K562 (cell line): Measurements from ENCODE around the gene SIRPB2.
A peak's percentile ranks its signal among the peaks of the same experiment; 100 is the strongest.

Experiments used
- MYC ChIP-seq, 2 experiments: fragments of 250-450 bp in 1 of 2; sonication (Bioruptor Pico) in 1 of 2; IDR thresholded peaks; 2 replicates each; pipeline versions ENCODE4 v1.5.1 to v1.6.1; 2012 to 2021; ENCODE audit warnings: low read depth in 2 of 2, borderline replicate concordance in 1 of 2, improper control_type of control experiment in 1 of 2, low read length in 1 of 2, mild to moderate bottlenecking in 1 of 2, moderate library complexity in 1 of 2
- THRAP3 ChIP-seq: fragments of 450-650 bp; IDR thresholded peaks from 2 replicates; pipeline ENCODE4 v1.6.1; 2016; ENCODE audit warnings: mild to moderate bottlenecking, inconsistent platforms, borderline replicate concordance
- ZNF24 ChIP-seq: fragments of 450-650 bp; IDR thresholded peaks from 2 replicates; pipeline ENCODE4 v1.6.1; 2016
- TF ChIP-seq, protein P1 (sequence below), 3 experiments: IDR thresholded peaks in 2 of 3; conservative IDR thresholded peaks in 1 of 3; 2 replicates each; pipeline ENCODE4 v1.5.1; 2011 to 2012; ENCODE audit warnings: low read length in 3 of 3, mild to moderate bottlenecking in 3 of 3, control low read depth in 2 of 3, improper control_type of control experiment in 1 of 3, inconsistent platforms in 1 of 3, low read depth in 1 of 3, mixed read lengths in 1 of 3, moderate library complexity in 1 of 3; ENCODE audit not compliant: insufficient read depth in 2 of 3

DNA sequence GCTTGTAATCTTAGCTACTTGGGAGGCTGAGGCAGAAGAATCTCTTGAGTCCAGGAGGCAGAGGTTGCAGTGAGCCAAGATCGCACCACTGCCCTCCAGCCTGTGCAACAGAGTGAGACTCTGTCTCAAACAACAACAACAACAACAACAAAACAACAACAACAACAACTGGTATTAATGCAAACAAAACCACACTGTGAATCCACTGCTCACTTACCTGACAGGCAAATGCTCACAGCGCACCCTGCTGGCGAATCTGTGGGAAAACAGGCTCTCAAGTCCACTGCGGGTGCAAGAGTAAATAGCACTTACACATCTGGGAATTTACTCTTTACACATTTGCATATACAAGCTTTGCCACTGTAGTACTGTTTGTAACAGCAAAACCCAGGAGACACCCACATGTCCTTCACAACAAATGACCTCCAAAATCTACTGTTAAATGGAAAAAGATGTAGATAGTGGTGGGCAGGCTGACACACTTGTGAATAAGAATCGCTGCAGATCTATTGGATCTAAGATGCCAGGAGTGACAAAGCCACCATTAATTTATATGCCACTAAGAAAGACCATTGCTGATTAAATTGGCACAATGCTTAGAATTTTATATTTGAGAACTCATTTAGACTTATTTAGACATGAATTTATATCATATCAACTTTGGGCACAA lies 53.9 kb downstream of the SIRPB2 start:
- TF ChIP-seq MYC (IDR thresholded peaks at IDR 0.05; ENCODE audit: low read depth, low read length) (no peak), MYC (CRISPR knock-in tag; IDR thresholded peaks at IDR 0.05; ENCODE audit: borderline replicate concordance, low read depth) (no peak), ZNF24 (no peak), THRAP3 (no peak)
- TF ChIP-seq, protein P1, sequence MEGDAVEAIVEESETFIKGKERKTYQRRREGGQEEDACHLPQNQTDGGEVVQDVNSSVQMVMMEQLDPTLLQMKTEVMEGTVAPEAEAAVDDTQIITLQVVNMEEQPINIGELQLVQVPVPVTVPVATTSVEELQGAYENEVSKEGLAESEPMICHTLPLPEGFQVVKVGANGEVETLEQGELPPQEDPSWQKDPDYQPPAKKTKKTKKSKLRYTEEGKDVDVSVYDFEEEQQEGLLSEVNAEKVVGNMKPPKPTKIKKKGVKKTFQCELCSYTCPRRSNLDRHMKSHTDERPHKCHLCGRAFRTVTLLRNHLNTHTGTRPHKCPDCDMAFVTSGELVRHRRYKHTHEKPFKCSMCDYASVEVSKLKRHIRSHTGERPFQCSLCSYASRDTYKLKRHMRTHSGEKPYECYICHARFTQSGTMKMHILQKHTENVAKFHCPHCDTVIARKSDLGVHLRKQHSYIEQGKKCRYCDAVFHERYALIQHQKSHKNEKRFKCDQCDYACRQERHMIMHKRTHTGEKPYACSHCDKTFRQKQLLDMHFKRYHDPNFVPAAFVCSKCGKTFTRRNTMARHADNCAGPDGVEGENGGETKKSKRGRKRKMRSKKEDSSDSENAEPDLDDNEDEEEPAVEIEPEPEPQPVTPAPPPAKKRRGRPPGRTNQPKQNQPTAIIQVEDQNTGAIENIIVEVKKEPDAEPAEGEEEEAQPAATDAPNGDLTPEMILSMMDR (IDR thresholded peaks at IDR 0.05 in 2 of 3, conservative IDR thresholded peaks at IDR 0.05 in 1 of 3; ENCODE audit: insufficient read depth in 2 of 3, low read depth in 1 of 3, low read length in 3 of 3), result peak; percentile 76 to 81 (median 79)
